GM12891 (cell line): Measurements from ENCODE around the gene JADE1. TPM values are rescaled to one million over a fixed set of nuclear protein-coding genes. Genes with fewer than 3 reads are reported as not detected.

Experiments
- DNase-seq: peaks from one replicate; pipeline ENCODE4 v3.0.0; 2011; ENCODE audit warnings: low spot score; ENCODE audit not compliant: insufficient read length
- FAIRE-seq: peaks from 2 replicates; lab custom pipeline; 2011; peaks lifted over from hg19 to GRCh38; lab: Jason Lieb, UNC
- PAX5 ChIP-seq: IDR thresholded peaks from 2 replicates; pipeline ENCODE4 v1.6.1; 2011; ENCODE audit warnings: low read length, moderate library complexity, mild to moderate bottlenecking; ENCODE audit not compliant: insufficient read depth, severe bottlenecking
- POLR2A ChIP-seq: IDR thresholded peaks from 2 replicates; pipeline ENCODE4 v1.6.1; 2011; ENCODE audit warnings: low read depth, low read length, control low read depth
- POLR2AphosphoS5 ChIP-seq: IDR thresholded peaks from 2 replicates; pipeline ENCODE4 v1.6.1; 2011; ENCODE audit warnings: low read depth, low read length, control low read depth
- POU2F2 ChIP-seq: IDR thresholded peaks from 2 replicates; pipeline ENCODE4 v1.6.1; 2011; ENCODE audit warnings: low read depth, mild to moderate bottlenecking, control low read depth, low read length, moderate library complexity
- SPI1 ChIP-seq: IDR thresholded peaks from 2 replicates; pipeline ENCODE4 v1.6.1; 2011; ENCODE audit warnings: low read depth, low read length, control low read depth
- TAF1 ChIP-seq: IDR thresholded peaks from 2 replicates; pipeline ENCODE4 v1.6.1; 2011; ENCODE audit warnings: low read depth, low read length, control low read depth
- polyA plus RNA-seq: library from polyadenylated mRNA; unstranded; fragments of >200 nt; gene quantifications from one replicate; pipeline ENCODE4 v1.2.1, GENCODE V29; 2012; ENCODE audit warnings: low read depth, missing spikeins, inconsistent platforms; ENCODE audit not compliant: missing spikeins

JADE1 gene
- polyA plus RNA-seq, result 10.7 TPM

DNA sequence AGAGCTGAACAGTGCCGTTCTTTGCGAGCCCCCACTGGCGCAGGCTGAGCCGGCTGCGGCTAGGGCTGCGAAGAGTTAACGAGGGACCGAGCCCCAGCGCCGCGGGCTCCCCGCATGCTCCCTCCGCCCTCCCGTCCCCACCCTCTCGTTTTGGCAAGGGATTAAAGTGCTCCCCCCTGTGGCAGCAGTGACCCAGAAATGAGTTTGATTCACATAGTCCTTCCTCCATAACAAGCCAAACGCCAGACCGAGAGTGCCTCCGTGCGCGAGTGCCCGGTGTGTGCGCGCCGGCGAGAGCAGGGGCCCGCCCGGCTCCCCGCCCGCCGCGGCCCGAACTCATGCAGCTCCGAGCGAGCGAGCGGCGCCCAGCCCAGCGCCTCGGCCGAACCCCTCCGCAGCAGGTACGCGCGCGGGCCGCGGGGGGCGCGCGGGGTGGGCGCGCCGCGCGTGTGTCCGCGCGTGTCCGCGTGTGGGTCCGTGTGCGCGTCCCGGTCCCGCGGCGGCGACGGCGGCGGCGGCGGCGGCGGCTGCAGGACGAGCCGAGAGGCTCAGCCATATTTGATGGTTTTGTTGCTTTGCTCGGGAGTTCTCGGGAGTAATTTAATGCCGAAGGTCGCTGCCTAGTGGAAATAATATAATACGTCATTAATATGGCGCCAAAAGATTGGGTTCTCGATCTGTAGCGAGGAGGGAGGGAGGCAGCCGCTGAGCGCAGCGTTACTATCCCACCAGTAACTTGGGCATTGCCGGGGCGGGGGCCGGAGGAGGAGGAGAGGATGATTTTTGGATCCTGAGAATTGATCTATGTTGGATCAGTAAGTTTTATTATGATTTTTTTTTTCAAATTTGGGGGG lies at the start of gene JADE1:
Gene JADE1, plus strand, starts transcription at position 224 of the 854 bp plus-strand sequence. CDS start 22,059 bp downstream, outside the sequence.
- peak; percentile 62 for DNase-seq
- TF ChIP-seq PAX5, result no peak
- TF ChIP-seq POU2F2, result no peak
- TF ChIP-seq POLR2AphosphoS5, result peak; percentile 22; the same call in 1 of the 2 replicates
- FAIRE-seq, result peak; percentile 94

DNA sequence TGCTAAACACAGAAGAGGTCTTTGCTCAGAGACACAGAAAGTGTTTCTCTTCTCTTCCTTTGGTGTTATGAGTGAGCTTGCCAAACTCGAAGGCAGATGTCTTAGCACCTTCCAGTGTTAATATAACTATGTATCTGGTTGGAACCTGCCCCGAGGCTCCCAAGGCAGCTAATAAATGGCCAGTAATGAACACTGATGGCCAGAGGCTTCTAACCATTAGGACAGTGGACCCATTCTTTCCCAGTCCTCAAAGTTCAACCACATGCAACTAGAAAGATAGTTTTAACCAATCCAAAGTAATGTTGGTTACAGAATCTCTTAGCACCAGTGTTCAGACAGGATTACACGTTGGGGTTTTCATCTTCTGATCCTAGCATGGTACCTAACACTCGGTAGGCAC lies 42.7 kb upstream of the JADE1 start:
- TF ChIP-seq POLR2AphosphoS5, result no peak
- TF ChIP-seq POU2F2, result no peak
- no peak for TF ChIP-seq SPI1
- TF ChIP-seq POLR2A, result no peak
- TF ChIP-seq TAF1, result no peak
- TF ChIP-seq PAX5, result no peak
- FAIRE-seq (no peak), DNase-seq (no peak)

DNA sequence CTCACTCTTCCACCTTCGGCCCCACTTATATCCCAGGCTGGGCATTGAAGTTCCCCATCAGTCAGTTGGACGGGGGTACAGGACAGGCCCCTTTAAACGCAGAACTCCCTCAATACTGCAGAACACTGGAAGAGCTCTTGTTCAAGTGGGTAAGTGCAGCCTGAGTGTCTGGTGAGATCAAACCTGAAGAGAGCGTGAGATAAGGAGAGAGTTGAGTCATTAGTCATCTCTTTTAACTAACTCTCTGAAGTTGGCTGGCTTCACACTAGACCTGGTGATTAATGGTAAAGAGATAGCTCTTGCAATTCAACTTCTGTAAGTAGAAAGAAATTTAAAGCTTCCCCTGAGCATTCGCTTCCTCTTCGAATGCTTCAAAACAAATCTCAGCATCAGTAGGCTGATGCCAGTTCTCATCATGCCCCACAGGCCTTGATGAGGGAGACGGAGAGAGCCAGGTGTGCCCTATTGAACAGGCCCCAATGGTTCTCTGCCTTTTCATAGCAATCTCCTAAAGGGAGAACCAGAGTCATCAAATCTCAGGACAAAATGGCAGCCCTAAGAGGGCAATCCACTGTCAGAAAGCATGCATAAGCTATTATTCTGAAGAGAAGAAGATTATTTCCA lies 41.0 kb upstream of the JADE1 start:
- TF ChIP-seq POLR2A (no peak), TAF1 (no peak), PAX5 (no peak), POLR2AphosphoS5 (no peak), SPI1 (no peak), POU2F2 (no peak)
- no peak for DNase-seq
- no peak for FAIRE-seq

DNA sequence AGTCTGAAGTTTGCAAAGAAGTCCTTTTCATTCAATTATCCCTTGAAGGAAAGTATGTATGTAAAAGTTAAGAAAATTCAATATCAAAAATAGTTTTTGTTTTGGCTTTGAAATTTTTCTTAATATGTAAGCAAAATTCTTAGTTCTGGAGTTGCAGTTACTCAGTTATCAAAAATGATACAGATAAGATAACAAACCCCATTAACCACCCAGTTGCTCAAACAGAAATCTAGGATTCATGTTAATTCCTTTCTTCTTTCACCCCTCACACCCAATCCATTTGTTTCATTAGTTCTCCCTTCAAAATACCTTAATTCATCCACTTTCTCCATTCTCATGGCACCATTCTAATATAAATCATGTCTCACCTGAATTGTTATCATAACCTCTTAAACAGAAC lies 40.5 kb upstream of the JADE1 start:
- no peak for DNase-seq
- no peak for FAIRE-seq
- TF ChIP-seq PAX5 (no peak), TAF1 (no peak), SPI1 (no peak), POLR2AphosphoS5 (no peak), POLR2A (no peak)

DNA sequence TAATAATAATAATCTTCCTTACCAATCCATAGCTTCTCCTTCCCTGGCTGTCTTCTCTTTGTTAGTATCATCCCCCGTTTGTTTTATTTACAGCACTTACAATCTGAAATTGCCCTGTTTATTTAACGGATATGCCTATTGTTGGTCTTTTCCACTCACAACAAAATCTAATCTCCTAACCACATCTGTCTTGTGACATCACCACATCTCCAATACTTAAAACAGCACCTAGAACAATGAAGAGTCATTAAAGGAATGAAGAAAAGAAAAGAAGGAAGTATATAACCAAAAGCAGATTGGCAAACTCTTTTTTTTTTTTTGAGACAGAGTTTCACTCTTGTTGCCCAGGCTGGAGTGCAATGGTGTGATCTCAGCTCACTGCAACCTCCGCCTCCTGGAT lies 38.7 kb upstream of the JADE1 start:
- no peak for TF ChIP-seq POU2F2
- no peak for TF ChIP-seq POLR2A
- no peak for TF ChIP-seq SPI1
- TF ChIP-seq PAX5, result no peak
- no peak for TF ChIP-seq POLR2AphosphoS5
- TF ChIP-seq TAF1, result no peak
- DNase-seq, result no peak
- no peak for FAIRE-seq

DNA sequence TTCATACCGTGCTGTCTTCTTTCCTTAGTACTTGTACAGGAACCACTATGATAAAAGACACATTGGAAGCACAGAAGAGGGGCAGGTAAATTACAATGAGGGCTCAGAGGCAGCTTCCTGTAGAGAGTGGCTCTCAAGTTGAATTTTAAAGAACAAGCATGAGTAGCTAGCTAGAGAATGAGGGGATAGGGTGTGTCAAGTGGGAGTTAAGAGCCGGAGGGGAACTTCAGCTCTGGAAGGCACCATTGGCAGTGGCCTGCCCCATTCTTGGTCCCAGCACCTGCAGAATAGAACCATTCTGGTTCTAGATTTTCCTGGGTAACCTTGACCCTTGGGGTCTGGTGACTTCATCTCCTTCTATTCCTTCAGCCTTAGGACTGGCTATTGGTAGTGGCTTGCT lies 34.0 kb upstream of the JADE1 start:
- FAIRE-seq, result no peak
- TF ChIP-seq POLR2AphosphoS5 (no peak), PAX5 (no peak), TAF1 (no peak), SPI1 (no peak), POU2F2 (no peak)
- DNase-seq, result no peak

DNA sequence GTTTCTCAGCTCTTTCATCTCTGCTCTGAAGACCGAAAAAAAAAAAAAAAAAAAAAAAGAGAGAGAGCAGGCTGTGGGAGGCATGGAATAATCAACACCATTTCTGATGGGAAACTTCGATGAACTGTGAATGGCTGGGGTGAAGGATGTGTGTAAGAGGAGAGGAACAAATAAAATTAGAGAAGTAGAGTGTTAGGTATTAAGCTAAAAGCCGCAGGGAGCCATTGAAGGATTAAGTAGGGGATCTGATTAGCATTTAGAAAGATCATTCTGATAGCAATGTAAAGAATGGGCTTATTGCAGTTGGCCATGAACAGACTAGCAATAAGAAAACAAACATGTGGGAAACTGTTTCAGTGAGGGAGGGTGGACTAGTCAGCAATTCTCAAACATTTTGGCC lies 33.6 kb upstream of the JADE1 start:
- no peak for FAIRE-seq
- no peak for TF ChIP-seq POLR2A
- TF ChIP-seq PAX5, result no peak
- TF ChIP-seq TAF1, result no peak
- TF ChIP-seq POU2F2, result no peak
- no peak for TF ChIP-seq POLR2AphosphoS5
- no peak for TF ChIP-seq SPI1

DNA sequence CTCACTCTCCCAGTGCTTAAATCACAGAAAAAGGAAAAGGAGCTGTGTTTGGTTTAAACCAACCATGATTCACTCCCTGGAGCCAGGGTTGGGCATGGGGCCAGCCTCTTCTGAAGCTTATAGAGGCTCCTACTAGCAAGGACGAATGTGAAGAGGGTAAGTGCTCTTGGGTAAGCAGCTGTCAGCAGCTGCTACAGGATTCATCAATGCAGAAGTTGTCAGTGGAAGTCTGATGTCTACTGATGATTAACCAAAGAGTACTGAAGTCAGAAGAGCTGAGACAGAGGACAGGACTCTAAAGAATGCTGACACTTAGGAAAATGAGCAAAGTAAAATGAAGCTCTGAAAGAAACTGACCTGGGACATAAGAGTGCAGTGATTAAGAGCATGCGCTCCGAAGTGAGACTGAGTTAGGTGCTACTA lies 32.7 kb upstream of the JADE1 start:
- FAIRE-seq (no peak), DNase-seq (no peak)
- TF ChIP-seq POU2F2 (no peak), SPI1 (no peak), POLR2A (no peak), TAF1 (no peak), POLR2AphosphoS5 (no peak), PAX5 (no peak)

More for the DNA sequence above, 33.6 kb upstream of the JADE1 start:
- no peak for DNase-seq

DNA sequence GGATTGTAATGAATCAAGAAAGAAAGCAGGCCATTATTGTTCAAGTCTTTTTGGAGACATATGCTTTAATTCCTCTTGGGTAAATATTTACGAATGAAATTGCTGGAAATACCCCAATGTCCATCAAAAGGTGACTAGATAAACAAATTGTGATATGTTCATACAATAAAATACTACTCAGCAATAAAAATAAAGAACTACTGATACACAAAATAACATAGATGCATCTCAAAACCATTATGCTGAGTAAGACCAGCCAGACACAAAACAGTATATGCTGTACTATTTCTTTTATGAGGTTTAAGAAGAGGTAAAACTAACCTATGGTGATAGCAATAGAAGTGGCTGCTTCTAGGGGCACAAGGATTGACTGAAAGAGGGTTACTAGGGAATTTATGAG lies 28.8 kb upstream of the JADE1 start:
- DNase-seq, result no peak
- TF ChIP-seq SPI1 (no peak), POLR2A (no peak), TAF1 (no peak), PAX5 (no peak), POLR2AphosphoS5 (no peak), POU2F2 (no peak)
- FAIRE-seq, result no peak

DNA sequence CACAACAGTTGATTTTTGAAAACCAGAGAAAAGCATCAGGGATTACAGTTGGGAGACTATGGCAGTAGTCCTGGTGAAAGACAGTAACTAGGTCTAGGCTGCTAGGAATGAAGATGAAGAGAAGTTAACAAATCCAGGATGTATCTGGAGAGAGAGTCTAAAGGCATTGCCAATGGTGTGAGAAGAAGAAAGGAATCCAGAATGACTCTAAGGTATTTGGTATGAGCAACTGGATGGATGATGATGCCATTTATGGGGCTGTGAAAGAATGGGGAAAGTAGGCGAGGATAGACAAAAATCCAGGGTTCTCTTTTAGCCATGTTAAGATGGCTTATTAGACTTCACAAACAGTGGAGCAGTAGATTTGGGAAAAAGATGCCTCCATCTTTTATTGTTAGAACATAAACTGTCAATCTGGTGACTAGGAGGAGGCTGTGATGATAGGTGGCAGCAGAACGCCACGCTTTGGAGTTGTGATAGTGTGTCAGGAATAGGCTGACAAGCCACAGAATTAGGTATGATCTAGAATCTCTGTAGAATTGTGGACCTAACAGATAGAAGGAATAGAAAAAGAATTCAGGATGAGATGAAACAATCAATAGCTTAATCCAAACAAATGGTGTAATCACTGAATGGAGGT lies 27.3 kb upstream of the JADE1 start:
- FAIRE-seq (no peak), DNase-seq (no peak)
- no peak for TF ChIP-seq POU2F2
- TF ChIP-seq SPI1, result no peak
- no peak for TF ChIP-seq TAF1
- TF ChIP-seq PAX5, result no peak
- no peak for TF ChIP-seq POLR2AphosphoS5
- TF ChIP-seq POLR2A, result no peak
